Measurements from ENCODE around the gene PGRMC1. TPM values are rescaled to one million over a fixed set of nuclear protein-coding genes. Genes with fewer than 3 reads are reported as not detected.
A peak's percentile ranks its signal among the peaks of the same experiment; 100 is the strongest.

The PGRMC1 gene
- total RNA-seq: 109 and 201 TPM in 2 replicates
- 127 and 148 TPM in 2 replicates for polyA plus RNA-seq
- 98.3 and 136 TPM in 2 replicates for polyA plus RNA-seq (2012)
- polyA minus RNA-seq (ENCODE audit: low replicate concordance): 26.5 and 32.6 TPM in 2 replicates

- H3K4me3 ChIP-seq (replicated peaks in 1 of 4; ENCODE audit: control extremely low read depth in 1 of 4, insufficient read depth in 1 of 4, low read depth in 3 of 4, low read length in 4 of 4): peak within 1 kb of the TSS; percentile 65 to 89 (median 76)
- H2AFZ ChIP-seq (ENCODE audit: low read length): peak within 1 kb of the TSS; percentile 35
- peak within 1 kb of the TSS; percentile 84 for H3K27ac ChIP-seq (ENCODE audit: insufficient read depth, low read length)
- H3K27me3 ChIP-seq (ENCODE audit: control insufficient read depth, insufficient read depth, low read length): no peaks in the 10 kb centered on the region
- H3K79me2 ChIP-seq (ENCODE audit: control insufficient read depth, insufficient read depth, low read length): peaks cover 31% of the 10 kb centered on the region
- H4K20me1 ChIP-seq (ENCODE audit: control insufficient read depth, extremely low read depth, insufficient read depth, low read length): no peaks in the 10 kb centered on the region
- DNase-seq (ENCODE audit: low read depth in 2 of 2): peak; percentile 71 to 76
- H3K9me3 ChIP-seq (ENCODE audit: control insufficient read depth, insufficient read depth, low read depth, low read length): no peaks in the 10 kb centered on the region
- no peak for TF ChIP-seq EZH2 (IDR thresholded peaks at IDR 0.05; ENCODE audit: low read length, missing control alignments)
- TF ChIP-seq CTCF (conservative IDR thresholded peaks at IDR 0.05 in 1 of 2, IDR thresholded peaks at IDR 0.05 in 1 of 2; ENCODE audit: low read depth in 1 of 2, low read length in 2 of 2): no peak
- H3K9ac ChIP-seq (ENCODE audit: insufficient read depth, low read length): peak within 1 kb of the TSS; percentile 82
- no peaks in the 10 kb centered on the region for H3K4me1 ChIP-seq (ENCODE audit: control insufficient read depth, extremely low read depth, insufficient read depth, low read length)
- peak within 1 kb of the TSS; percentile 68 for H3K4me2 ChIP-seq (ENCODE audit: extremely low read depth, insufficient read depth, low read length)
- H3K36me3 ChIP-seq (ENCODE audit: control insufficient read depth, insufficient read depth, low read length): no peaks in the 10 kb centered on the region
Observed at GRCh38 chrX:119235872-119236622, at the start of gene PGRMC1. PGRMC1 (plus strand) TSS chrX:119236285; CDS start chrX:119236364, 79 bp downstream.

GRCh38 chrX:119186763-119187162 is 49.3 kb upstream of the PGRMC1 start:
- H2AFZ ChIP-seq (ENCODE audit: low read length): no peak overlapping the region
- DNase-seq (ENCODE audit: low read depth in 2 of 2): no peak
- no peaks in the 10 kb centered on the region for H3K9me3 ChIP-seq (ENCODE audit: control insufficient read depth, insufficient read depth, low read depth, low read length)
- H4K20me1 ChIP-seq (ENCODE audit: control insufficient read depth, extremely low read depth, insufficient read depth, low read length): no peaks in the 10 kb centered on the region
- H3K79me2 ChIP-seq (ENCODE audit: control insufficient read depth, insufficient read depth, low read length): no peaks in the 10 kb centered on the region
- H3K27ac ChIP-seq (ENCODE audit: insufficient read depth, low read length): no peak overlapping the region
- H3K4me3 ChIP-seq (replicated peaks in 1 of 4; ENCODE audit: control extremely low read depth in 1 of 4, insufficient read depth in 1 of 4, low read depth in 3 of 4, low read length in 4 of 4): no peak overlapping the region
- H3K4me1 ChIP-seq (ENCODE audit: control insufficient read depth, extremely low read depth, insufficient read depth, low read length): no peaks in the 10 kb centered on the region
- H3K36me3 ChIP-seq (ENCODE audit: control insufficient read depth, insufficient read depth, low read length): no peaks in the 10 kb centered on the region
- no peaks in the 10 kb centered on the region for H3K27me3 ChIP-seq (ENCODE audit: control insufficient read depth, insufficient read depth, low read length)
- H3K4me2 ChIP-seq (ENCODE audit: extremely low read depth, insufficient read depth, low read length): no peak overlapping the region
- no peak overlapping the region for H3K9ac ChIP-seq (ENCODE audit: insufficient read depth, low read length)
- no peak for TF ChIP-seq CTCF (conservative IDR thresholded peaks at IDR 0.05 in 1 of 2, IDR thresholded peaks at IDR 0.05 in 1 of 2; ENCODE audit: low read depth in 1 of 2, low read length in 2 of 2)
- TF ChIP-seq EZH2 (IDR thresholded peaks at IDR 0.05; ENCODE audit: low read length, missing control alignments): no peak

- no peak for DNase-seq (ENCODE audit: low read depth in 2 of 2)
- Histone ChIP-seq H3K4me2 (ENCODE audit: extremely low read depth, insufficient read depth, low read length) (no peak overlapping the region), H3K79me2 (ENCODE audit: control insufficient read depth, insufficient read depth, low read length) (no peaks in the 10 kb centered on the region), H3K4me1 (ENCODE audit: control insufficient read depth, extremely low read depth, insufficient read depth, low read length) (no peaks in the 10 kb centered on the region), H3K36me3 (ENCODE audit: control insufficient read depth, insufficient read depth, low read length) (no peaks in the 10 kb centered on the region), H3K9me3 (ENCODE audit: control insufficient read depth, insufficient read depth, low read depth, low read length) (no peaks in the 10 kb centered on the region), H3K27me3 (ENCODE audit: control insufficient read depth, insufficient read depth, low read length) (no peaks in the 10 kb centered on the region), H3K4me3 (replicated peaks in 1 of 4; ENCODE audit: control extremely low read depth in 1 of 4, insufficient read depth in 1 of 4, low read depth in 3 of 4, low read length in 4 of 4) (no peak overlapping the region), H2AFZ (ENCODE audit: low read length) (no peak overlapping the region), H3K27ac (ENCODE audit: insufficient read depth, low read length) (no peak overlapping the region), H4K20me1 (ENCODE audit: control insufficient read depth, extremely low read depth, insufficient read depth, low read length) (no peaks in the 10 kb centered on the region), H3K9ac (ENCODE audit: insufficient read depth, low read length) (no peak overlapping the region)
- TF ChIP-seq CTCF (conservative IDR thresholded peaks at IDR 0.05 in 1 of 2, IDR thresholded peaks at IDR 0.05 in 1 of 2; ENCODE audit: low read depth in 1 of 2, low read length in 2 of 2) (no peak), EZH2 (IDR thresholded peaks at IDR 0.05; ENCODE audit: low read length, missing control alignments) (no peak)
Observed at GRCh38 chrX:119187298-119187697, 48.8 kb upstream of the PGRMC1 start.
